Muscle layer of colon (tissue), 2 donors: ENCODE data around the gene LHCGR.

ENCODE experiments used
- H3K27ac ChIP-seq: one replicate; pipeline ENCODE4 v1.7.0; 2013; ENCODE audit warnings: low read depth, mild to moderate bottlenecking, low read length, moderate library complexity
- H3K27me3 ChIP-seq, 2 donors: one replicate each; pipeline ENCODE4 v1.7.0; 2013; ENCODE audit warnings: low read length in 2 of 2, mild to moderate bottlenecking in 2 of 2; ENCODE audit not compliant: insufficient read depth in 2 of 2, control insufficient read depth in 1 of 2
- H3K36me3 ChIP-seq: one replicate; pipeline ENCODE4 v1.7.0; 2013; ENCODE audit warnings: mild to moderate bottlenecking, low read length; ENCODE audit not compliant: insufficient read depth
- H3K4me1 ChIP-seq: one replicate; pipeline ENCODE4 v1.7.0; 2013; ENCODE audit warnings: mild to moderate bottlenecking, low read length; ENCODE audit not compliant: insufficient read depth
- H3K4me3 ChIP-seq, 2 donors: one replicate each; pipeline ENCODE4 v1.7.0; 2013; ENCODE audit warnings: low read length in 2 of 2, low read depth in 1 of 2, mild to moderate bottlenecking in 1 of 2, moderate library complexity in 1 of 2
- H3K9ac ChIP-seq: one replicate; pipeline ENCODE4 v1.7.0; 2013; ENCODE audit warnings: low read length
- H3K9me3 ChIP-seq: one replicate; pipeline ENCODE4 v1.7.0; 2013; ENCODE audit warnings: mild to moderate bottlenecking, low read length
- donor health status: abdominal sarcoma.
- donor health status: Adenocarcinoma of cecum.

Gene LHCGR

DNA sequence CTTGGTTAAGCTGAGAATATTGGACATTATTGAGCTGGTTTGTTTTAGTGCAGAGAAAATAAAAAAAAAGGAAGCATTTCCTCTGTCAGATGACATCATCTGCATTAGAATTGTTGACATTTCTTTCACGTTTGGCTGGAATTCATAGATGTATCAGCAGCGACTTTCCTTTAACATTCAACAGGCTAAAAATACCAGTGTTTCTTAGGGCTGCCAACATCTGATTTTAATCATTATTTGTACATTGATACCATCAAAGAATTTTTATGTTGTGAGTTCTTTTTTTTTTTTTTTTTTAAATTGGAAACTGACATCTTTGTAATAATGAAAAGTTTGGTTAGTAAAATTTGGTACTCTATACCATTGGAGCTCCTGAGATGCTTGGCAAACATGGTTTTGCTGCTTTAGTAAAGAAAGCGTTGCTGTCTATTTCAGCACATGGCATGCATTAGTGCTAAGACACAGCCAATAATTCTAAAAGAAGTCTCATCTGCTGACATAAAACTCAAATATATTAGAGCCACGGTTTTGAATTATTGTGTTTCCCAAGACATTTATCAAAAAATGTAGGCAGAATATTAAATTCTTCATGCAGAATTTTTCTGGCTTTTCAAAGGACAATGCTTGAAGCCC, 104.2 kb downstream of the LHCGR start:
- Histone ChIP-seq H3K27ac (no peak overlapping the region), H3K4me3 (no peak overlapping the region), H3K36me3 (peaks cover 9% of the 10 kb centered on the region), H3K4me1 (no peaks in the 10 kb centered on the region), H3K27me3 (no peaks in the 10 kb centered on the region), H3K9me3 (no peaks in the 10 kb centered on the region), H3K9ac (no peak overlapping the region)

DNA sequence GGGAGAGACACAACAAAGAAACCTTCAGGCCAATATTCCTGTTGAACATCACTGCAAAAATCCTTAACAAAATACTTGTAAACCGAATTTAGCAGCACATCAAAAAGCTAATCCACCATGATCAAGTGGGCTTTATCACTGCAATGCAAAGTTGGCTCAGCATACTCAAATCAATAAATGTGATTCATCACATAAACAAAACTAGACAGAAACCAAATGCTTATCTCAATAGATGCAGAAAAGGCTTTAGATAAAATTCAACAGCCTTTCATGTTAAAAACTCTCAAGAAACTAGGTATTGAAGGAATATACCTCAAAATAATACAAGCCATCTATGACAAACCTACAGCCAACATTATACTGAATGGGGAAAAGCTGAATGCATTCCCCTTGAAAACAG, 117.3 kb downstream of the LHCGR start:
- Histone ChIP-seq H3K27ac (no peak overlapping the region), H3K36me3 (peaks cover 5% of the 10 kb centered on the region), H3K4me3 (no peak overlapping the region), H3K9ac (no peak overlapping the region), H3K4me1 (no peaks in the 10 kb centered on the region), H3K27me3 (no peaks in the 10 kb centered on the region), H3K9me3 (no peaks in the 10 kb centered on the region)
